Ovary (tissue), 9 donors: Measurements from ENCODE around the gene VMP1. TPM values are rescaled to one million over a fixed set of nuclear protein-coding genes. Genes with fewer than 3 reads are reported as not detected.

Experiments
- DNase-seq, 5 donors: peaks; one replicate each; pipeline ENCODE4 v3.0.0-alpha.2; 2019 to 2020
- H3K27ac ChIP-seq, 2 donors: fragments of 200-600 bp; one replicate each; pipeline versions ENCODE4 v1.5.1 to v1.8.0; 2019 to 2022
- H3K27me3 ChIP-seq: fragments of 200-600 bp; one replicate; pipeline ENCODE4 v1.8.0; 2022
- H3K36me3 ChIP-seq: fragments of 200-600 bp; sonication (generic); one replicate; pipeline ENCODE4 v1.5.1; 2019
- H3K4me1 ChIP-seq: one replicate; pipeline ENCODE4 v1.8.1; 2013; ENCODE audit warnings: mild to moderate bottlenecking, moderate library complexity; ENCODE audit not compliant: insufficient read depth
- H3K4me3 ChIP-seq: fragments of 200-600 bp; sonication (generic); one replicate; pipeline ENCODE4 v1.5.1; 2017
- H3K9me3 ChIP-seq, 2 donors: fragments of 200-600 bp in 1 of 2; sonication (generic) in 1 of 2; one replicate each; pipeline versions ENCODE4 v1.5.1 to v1.8.1; 2013 to 2019; ENCODE audit warnings: mild to moderate bottlenecking in 1 of 2, moderate library complexity in 1 of 2
- CTCF ChIP-seq, 3 donors: fragments of 450-650 bp in 2 of 3; fragments of 200-600 bp in 1 of 3; IDR thresholded peaks; one replicate each; pipeline versions ENCODE4 v1.5.1 to v1.8.0; 2016 to 2022; ENCODE audit warnings: antibody characterized with exemption in 3 of 3, mild to moderate bottlenecking in 1 of 3
- EP300 ChIP-seq: sonication (generic); formaldehyde crosslinking; IDR thresholded peaks from one replicate; pipeline ENCODE4 v1.6.1; 2017; ENCODE audit warnings: antibody characterized with exemption
- POLR2A ChIP-seq: fragments of 450-650 bp; IDR thresholded peaks from one replicate; pipeline ENCODE4 v1.6.1; 2017; ENCODE audit warnings: antibody characterized with exemption, mild to moderate bottlenecking, moderate library complexity
- WGBS, 3 donors: extraction: QIAGEN DNeasy Blood & Tissue Kit in 1 of 3; methylation state at CpG; one replicate each; pipeline versions ENCODE4 v1.1.5 to v1.1.7; 2013 to 2017; 5-methylcytosine and 5-hydroxymethylcytosine counted together
- intact Hi-C, 4 donors: fragments of 100-400 bp; cut with DNase I; formaldehyde crosslinking; loops; one replicate each; pipeline versions ENCODE4 v1.11.0 to v1.15.1; 2022 to 2023
- polyA plus RNA-seq, 2 donors: library from polyadenylated mRNA; stranded (reverse); fragments of 200-250 nt in 1 of 2; fragments of 350-450 nt in 1 of 2; fragmentation: Illumina TruSeq in 1 of 2; extraction: RNeasy Lipid Tissue Mini Kit (QIAGEN cat#74804) in 1 of 2; gene quantifications; one replicate each; pipeline ENCODE4 v1.2.3, GENCODE V29; 2013 to 2014
- total RNA-seq, 7 donors: library from RNA; depleted of rRNA in 2 of 7; stranded (reverse); fragments of >200 nt in 2 of 7; fragmentation: NEBNext Ultra II Directional in 3 of 7; extraction: Animal tissue kit (Norgen Biotek cat#: 25700) in 3 of 7; gene quantifications; one replicate each; pipeline versions ENCODE4 v1.1.0 to v1.2.4, GENCODE V29; 2016 to 2023
- donor health status: DM: no; HTN: no; CAD: no; lungs with moderate emphysema.
- donor health status: DM: no; HTN: no; CAD: no.
- donor health status: Bipolar disorder and iron deficiency.
- donor health status: DM: yes; HTN: yes; CAD: no.
- donor health status: DM: no; HTN: no; CAD: no.
- donor health status: DM: yes; HTN: yes; CAD: no.

The VMP1 gene
- total and polyA plus RNA-seq, 9 donors, result 63.5 to 667 (median 154) TPM

- intact Hi-C loops, result no loop called here
- Histone ChIP-seq H3K27ac (no peak overlapping the region), H3K4me1 (no peaks in the 10 kb centered on the region), H3K9me3 (no peaks in the 10 kb centered on the region), H3K4me3 (no peak overlapping the region), H3K27me3 (no peaks in the 10 kb centered on the region), H3K36me3 (no peaks in the 10 kb centered on the region)
- WGBS, 3 donors, result 94 to 96% (median 95%) methylated on average over 2 of the region's 2 CpGs
- TF ChIP-seq CTCF (IDR thresholded peaks at IDR 0.05) (no peak), POLR2A (no peak), EP300 (no peak)
- no peak for DNase-seq
Measured at GRCh38 chr17:59874376-59874775, 166.9 kb downstream of the VMP1 start.

GRCh38 chr17:59876107-59876506 is 168.7 kb downstream of the VMP1 start:
- no peaks in the 10 kb centered on the region for H3K27me3 ChIP-seq
- H3K4me3 ChIP-seq, result no peak overlapping the region
- intact Hi-C loops, result no loop called here
- H3K9me3 ChIP-seq, result no peaks in the 10 kb centered on the region
- H3K36me3 ChIP-seq, result no peaks in the 10 kb centered on the region
- H3K4me1 ChIP-seq, result no peaks in the 10 kb centered on the region
- 91 to 95% (median 92%) methylated on average over 3 of the region's 3 CpGs for WGBS, 3 donors
- TF ChIP-seq POLR2A (no peak), EP300 (no peak), CTCF (IDR thresholded peaks at IDR 0.05) (no peak)
- no peak overlapping the region for H3K27ac ChIP-seq
- no peak for DNase-seq

- no peaks in the 10 kb centered on the region for H3K4me1 ChIP-seq
- no peak for DNase-seq
- no peak overlapping the region for H3K27ac ChIP-seq
- H3K9me3 ChIP-seq, result no peaks in the 10 kb centered on the region
- intact Hi-C loops, result no loop called here
- TF ChIP-seq POLR2A, result no peak
- no peak for TF ChIP-seq EP300
- TF ChIP-seq CTCF (IDR thresholded peaks at IDR 0.05), result no peak
- H3K36me3 ChIP-seq, result no peaks in the 10 kb centered on the region
- no peaks in the 10 kb centered on the region for H3K27me3 ChIP-seq
- H3K4me3 ChIP-seq, result no peak overlapping the region
- 88 to 92% (median 90%) methylated on average over 5 of the region's 5 CpGs for WGBS, 3 donors
Measured at GRCh38 chr17:59877965-59878364, 170.5 kb downstream of the VMP1 start.

- no peaks in the 10 kb centered on the region for H3K27me3 ChIP-seq
- 91 to 96% (median 92%) methylated on average over 3 of the region's 3 CpGs for WGBS, 3 donors
- H3K4me1 ChIP-seq, result no peaks in the 10 kb centered on the region
- no peak for DNase-seq
- intact Hi-C loops, result no loop called here
- no peaks in the 10 kb centered on the region for H3K9me3 ChIP-seq
- H3K27ac ChIP-seq, result no peak overlapping the region
- H3K4me3 ChIP-seq, result no peak overlapping the region
- TF ChIP-seq POLR2A (no peak), CTCF (IDR thresholded peaks at IDR 0.05) (no peak), EP300 (no peak)
- no peaks in the 10 kb centered on the region for H3K36me3 ChIP-seq
Measured at GRCh38 chr17:59878624-59879023, 171.2 kb downstream of the VMP1 start.

- no peak overlapping the region for H3K4me3 ChIP-seq
- WGBS, 3 donors, result 92 to 97% (median 96%) methylated on average over 9 of the region's 9 CpGs
- no peaks in the 10 kb centered on the region for H3K4me1 ChIP-seq
- no peak for TF ChIP-seq EP300
- TF ChIP-seq POLR2A, result no peak
- no peak for TF ChIP-seq CTCF (IDR thresholded peaks at IDR 0.05)
- H3K36me3 ChIP-seq, result no peaks in the 10 kb centered on the region
- no peak overlapping the region for H3K27ac ChIP-seq
- intact Hi-C loops, result no loop called here
- DNase-seq, result no peak
- H3K9me3 ChIP-seq, result no peaks in the 10 kb centered on the region
- H3K27me3 ChIP-seq, result no peaks in the 10 kb centered on the region
Measured at GRCh38 chr17:59884861-59885260, 177.4 kb downstream of the VMP1 start.
